GM18870 (cell line): ENCODE data around the gene VAV1.

Source experiments
- ATAC-seq: cut with Tn5 transposase; IDR thresholded peaks from one replicate; pipeline ENCODE4 v1.9.1; 2021; ENCODE audit warnings: moderate library complexity; ENCODE audit not compliant: unreplicated experiment

Gene VAV1

DNA sequence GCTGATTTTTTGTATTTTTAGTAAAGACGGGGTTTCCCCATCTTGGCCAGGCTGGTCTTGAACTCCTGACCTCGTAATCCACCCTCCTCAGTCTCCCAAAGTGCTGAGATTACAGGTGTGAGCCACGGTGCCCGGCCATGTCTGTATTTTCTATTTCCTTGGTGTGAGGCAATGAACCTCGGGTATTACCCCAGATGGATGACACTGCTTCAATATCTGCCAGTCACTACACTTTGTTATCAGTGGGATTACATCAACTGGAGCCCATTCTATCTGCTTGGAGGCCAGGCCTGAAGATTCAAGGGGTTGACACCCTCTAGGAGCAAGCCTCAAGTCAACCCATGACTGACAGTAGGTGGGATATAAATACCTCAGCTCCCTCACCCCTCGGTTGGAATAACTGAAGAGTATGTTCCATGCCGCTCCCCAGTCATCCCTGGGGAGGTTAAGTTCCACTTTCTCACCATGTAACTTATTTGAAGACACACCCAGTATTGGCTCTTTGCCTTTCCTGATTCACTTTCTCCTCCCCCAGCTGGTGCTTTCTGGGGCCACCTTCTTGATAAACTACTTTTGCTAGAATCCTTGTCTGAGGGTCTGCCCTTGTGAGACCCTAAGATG, 113.9 kb downstream of the VAV1 start:
- ATAC-seq: no peak

- no peak for ATAC-seq
Measured at GRCh38 chr19:6887316-6887715, 114.8 kb downstream of the VAV1 start, which contains the start of gene ADGRE1. ADGRE1 (plus strand) TSS chr19:6887579; CDS start chr19:6887609, 30 bp downstream.

- no peak for ATAC-seq
Measured at GRCh38 chr19:6888967-6889366, 116.5 kb downstream of the VAV1 start.

DNA sequence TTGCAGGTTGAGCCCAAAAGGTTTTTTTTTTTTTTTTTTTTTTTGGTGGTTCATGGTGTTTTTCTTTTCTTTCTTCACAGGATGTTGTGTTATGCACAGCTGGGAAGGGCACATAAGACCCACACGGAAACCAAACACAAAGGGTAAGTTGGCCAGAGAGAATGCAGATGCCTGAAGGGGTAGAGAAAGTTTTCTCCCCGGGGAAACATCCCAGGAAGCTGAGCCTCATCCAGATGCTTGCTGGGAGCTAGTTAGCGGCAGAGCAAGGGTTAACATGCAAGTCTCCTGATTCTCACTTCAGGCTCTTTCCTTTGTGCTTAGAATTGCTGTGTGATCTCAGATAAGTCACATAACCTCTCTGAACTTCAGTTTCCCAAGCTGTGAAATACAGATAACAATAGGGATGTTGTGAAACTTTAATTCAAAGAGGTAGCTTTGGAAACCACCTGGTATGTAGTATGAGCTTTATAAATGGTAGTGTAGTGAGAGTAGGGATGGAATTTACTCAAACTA, 117.9 kb downstream of the VAV1 start:
- ATAC-seq: no peak

- ATAC-seq: no peak
Measured at GRCh38 chr19:6890938-6891337, 118.4 kb downstream of the VAV1 start.

DNA sequence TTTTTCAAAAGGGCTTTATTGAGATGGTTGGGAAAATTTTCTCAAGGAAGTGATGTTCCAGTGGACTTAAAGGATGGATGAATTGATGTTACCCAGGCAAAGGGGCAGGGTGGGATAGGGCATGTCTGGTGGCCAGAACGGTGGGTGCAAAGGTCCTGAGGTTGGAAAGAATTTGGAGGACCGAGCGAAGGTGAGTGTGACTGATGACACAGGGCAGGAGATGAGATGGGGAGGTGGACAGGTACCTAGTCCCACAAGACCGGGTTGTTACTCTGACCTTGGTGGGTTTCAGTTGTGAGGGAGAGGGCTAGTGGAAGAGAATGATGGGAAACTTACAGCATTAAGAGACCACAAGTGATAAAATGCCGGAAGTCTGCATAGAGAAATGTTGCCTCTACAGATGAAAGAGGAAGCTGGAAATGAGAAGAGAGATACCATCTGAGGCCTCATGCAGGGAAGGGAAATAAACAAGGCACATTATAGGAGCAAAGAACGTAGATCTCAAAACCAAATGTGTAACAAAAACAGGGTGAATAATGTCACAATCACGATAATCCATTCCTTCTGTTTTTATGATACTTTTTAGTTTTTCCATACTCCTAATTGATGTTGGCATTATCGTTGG, 119.4 kb downstream of the VAV1 start:
- no peak for ATAC-seq

DNA sequence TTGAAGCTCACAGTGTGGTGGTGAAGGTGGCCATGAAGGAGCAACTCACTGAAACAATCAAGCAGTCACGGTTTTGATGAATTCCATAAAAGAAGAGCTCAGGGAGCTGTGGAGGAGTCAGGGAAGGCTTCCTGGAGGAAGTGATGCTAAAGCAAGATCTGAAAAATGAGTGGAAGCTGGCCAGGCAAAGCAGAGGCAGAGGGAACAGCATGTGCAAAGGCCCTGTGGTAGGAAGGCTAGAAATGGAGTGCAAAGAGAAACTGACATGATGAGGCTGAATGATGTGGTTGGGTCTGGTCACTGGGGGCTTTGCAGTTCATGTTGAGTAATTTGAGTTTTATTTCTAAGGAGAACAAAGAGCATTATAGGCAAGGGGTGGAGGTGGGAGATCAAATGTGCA, 121.8 kb downstream of the VAV1 start:
- no peak for ATAC-seq

- no peak for ATAC-seq
Measured at GRCh38 chr19:6903446-6903845, 130.9 kb downstream of the VAV1 start.

DNA sequence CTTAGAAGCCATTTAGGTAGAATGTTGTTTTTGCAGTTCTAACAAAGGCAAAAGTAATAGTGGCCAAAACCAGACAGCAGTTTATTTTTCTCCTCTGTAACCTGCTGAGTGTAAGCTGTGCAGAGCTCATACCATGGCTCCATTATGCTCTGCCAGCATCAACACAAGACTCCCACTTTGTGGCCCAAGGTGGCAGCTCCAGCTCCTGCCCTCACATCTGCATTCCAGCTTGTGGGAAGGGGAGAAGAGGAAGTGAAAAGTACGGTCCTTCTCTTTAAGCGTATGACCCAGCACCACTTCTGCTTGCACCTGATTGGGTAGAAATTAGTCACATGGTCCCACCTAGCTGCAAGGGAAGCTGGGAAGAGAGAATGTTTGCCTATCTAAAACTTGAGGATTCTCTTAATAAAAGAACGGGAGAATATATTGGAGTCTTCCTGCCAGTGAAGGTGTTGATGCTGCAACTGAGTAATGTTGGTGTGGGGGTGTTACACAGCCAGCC, 134.1 kb downstream of the VAV1 start:
- ATAC-seq: no peak
